Stimulated activated naive B cell treated with anti-CD40 and anti-IgM and Interleukin-4, amounts not matched to agents 10 μg/mL and 1 μg/mL and 100 μg/mL, for 72 hours (primary cell): Measurements from ENCODE around the gene NACA2.
"Not testable (repeated sequence)": the region's sequence is repeated elsewhere in the genome, so short reads cannot be mapped to it uniquely, and the experiment has no call there.

ENCODE experiments used
- ATAC-seq, 2 donors: fragments of 150-1000 bp; cut with Tn5 transposase; replicated peaks; 2 replicates each; pipeline ENCODE4 v1.10.0; 2021; ENCODE audit warnings: moderate library complexity in 1 of 2
- DNase-seq: peaks from one replicate; pipeline ENCODE4 v3.0.0; 2021
- H3K27ac Mint-ChIP-seq: one replicate; pipeline ENCODE4 v1.8.0; 2022; ENCODE audit warnings: mild to moderate bottlenecking, mixed read lengths
- H3K27me3 Mint-ChIP-seq, 2 donors: one replicate each; pipeline ENCODE4 v1.8.0; 2022; ENCODE audit warnings: mixed read lengths in 2 of 2
- H3K36me3 Mint-ChIP-seq, 2 donors: one replicate each; pipeline ENCODE4 v1.8.0; 2022; ENCODE audit warnings: mixed read lengths in 2 of 2, mild to moderate bottlenecking in 1 of 2
- H3K4me1 Mint-ChIP-seq, 2 donors: one replicate each; pipeline ENCODE4 v1.8.0; 2022; ENCODE audit warnings: mixed read lengths in 2 of 2, mild to moderate bottlenecking in 1 of 2
- H3K4me3 Mint-ChIP-seq, 2 donors: one replicate each; pipeline ENCODE4 v1.8.0; 2022; ENCODE audit warnings: mild to moderate bottlenecking in 2 of 2, mixed read lengths in 2 of 2, moderate library complexity in 1 of 2
- H3K9me3 Mint-ChIP-seq, 2 donors: one replicate each; pipeline ENCODE4 v1.8.0; 2022; ENCODE audit warnings: mixed read lengths in 2 of 2, mild to moderate bottlenecking in 1 of 2

The NACA2 gene

DNA sequence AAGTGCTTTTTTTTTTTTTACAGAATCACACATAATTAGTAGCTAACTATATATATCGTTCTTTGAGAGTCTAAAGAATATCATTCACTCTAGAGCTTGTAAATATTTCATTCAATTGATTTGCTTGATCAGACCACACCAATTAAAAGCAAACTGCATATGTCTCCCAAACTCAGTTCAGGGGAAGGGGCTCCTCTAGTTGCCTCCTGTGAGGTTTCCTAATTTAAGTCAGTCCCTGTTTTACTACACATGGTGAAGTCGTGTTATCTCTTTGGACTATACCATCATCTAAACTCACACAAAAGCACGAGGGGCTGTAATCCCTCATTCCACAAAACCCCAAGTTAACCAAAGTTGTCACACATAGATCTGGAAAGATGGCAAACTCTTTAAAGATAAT is 11.7 kb downstream of the NACA2 start:
- ATAC-seq (no peak), DNase-seq (no peak)
- Mint-ChIP-seq H3K27me3 (peaks cover 12 to 34% of the 10 kb centered on the region in 2 donors), H3K9me3 (no peaks in the 10 kb centered on the region), H3K36me3 (no peaks in the 10 kb centered on the region), H3K4me3 (no peak overlapping the region), H3K4me1 (no peaks in the 10 kb centered on the region), H3K27ac (no peak overlapping the region)

DNA sequence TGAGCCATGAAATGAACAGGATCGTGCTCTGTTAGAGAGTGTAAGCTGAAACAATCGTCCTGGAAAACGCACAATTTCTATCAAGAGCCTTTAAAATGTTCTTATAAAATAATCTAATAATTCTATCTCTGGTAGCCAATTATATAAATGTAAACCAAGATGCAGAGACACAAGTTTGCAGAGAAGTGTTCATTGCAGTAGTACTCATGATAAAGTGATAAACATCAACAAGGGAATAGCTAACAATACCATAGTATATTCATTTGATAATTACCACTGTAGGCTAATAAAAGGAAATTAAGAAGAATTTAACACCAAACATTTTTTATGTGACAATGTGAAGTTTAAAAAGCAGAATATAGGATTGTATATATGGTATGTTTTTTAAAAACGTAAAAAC is 12.4 kb downstream of the NACA2 start:
- Mint-ChIP-seq H3K27ac (no peak overlapping the region), H3K4me1 (no peaks in the 10 kb centered on the region), H3K36me3 (no peaks in the 10 kb centered on the region), H3K9me3 (no peaks in the 10 kb centered on the region), H3K4me3 (no peak overlapping the region), H3K27me3 (peaks cover 12 to 38% of the 10 kb centered on the region in 2 donors)
- ATAC-seq, result no peak
- DNase-seq, result no peak

GRCh38 chr17:61575983-61576382 is 15.0 kb downstream of the NACA2 start:
- Mint-ChIP-seq H3K36me3 (no peaks in the 10 kb centered on the region), H3K27ac (no peak overlapping the region), H3K9me3 (peaks cover 0 to 2% of the 10 kb centered on the region in 2 donors), H3K4me3 (no peak overlapping the region), H3K4me1 (no peaks in the 10 kb centered on the region), H3K27me3 (peaks cover 7 to 39% of the 10 kb centered on the region in 2 donors)
- ATAC-seq (no peak), DNase-seq (no peak)

- H3K27me3 Mint-ChIP-seq, result peaks cover 4 to 39% of the 10 kb centered on the region in 2 donors
- ATAC-seq (no peak), DNase-seq (no peak)
- no peaks in the 10 kb centered on the region for H3K4me1 Mint-ChIP-seq
- no peak overlapping the region for H3K27ac Mint-ChIP-seq
- H3K4me3 Mint-ChIP-seq, result no peak overlapping the region
- peaks cover 0 to 4% of the 10 kb centered on the region in 2 donors for H3K36me3 Mint-ChIP-seq
- peaks cover 2 to 5% of the 10 kb centered on the region in 2 donors for H3K9me3 Mint-ChIP-seq
Measured at GRCh38 chr17:61575352-61575975, 15.6 kb downstream of the NACA2 start.

DNA sequence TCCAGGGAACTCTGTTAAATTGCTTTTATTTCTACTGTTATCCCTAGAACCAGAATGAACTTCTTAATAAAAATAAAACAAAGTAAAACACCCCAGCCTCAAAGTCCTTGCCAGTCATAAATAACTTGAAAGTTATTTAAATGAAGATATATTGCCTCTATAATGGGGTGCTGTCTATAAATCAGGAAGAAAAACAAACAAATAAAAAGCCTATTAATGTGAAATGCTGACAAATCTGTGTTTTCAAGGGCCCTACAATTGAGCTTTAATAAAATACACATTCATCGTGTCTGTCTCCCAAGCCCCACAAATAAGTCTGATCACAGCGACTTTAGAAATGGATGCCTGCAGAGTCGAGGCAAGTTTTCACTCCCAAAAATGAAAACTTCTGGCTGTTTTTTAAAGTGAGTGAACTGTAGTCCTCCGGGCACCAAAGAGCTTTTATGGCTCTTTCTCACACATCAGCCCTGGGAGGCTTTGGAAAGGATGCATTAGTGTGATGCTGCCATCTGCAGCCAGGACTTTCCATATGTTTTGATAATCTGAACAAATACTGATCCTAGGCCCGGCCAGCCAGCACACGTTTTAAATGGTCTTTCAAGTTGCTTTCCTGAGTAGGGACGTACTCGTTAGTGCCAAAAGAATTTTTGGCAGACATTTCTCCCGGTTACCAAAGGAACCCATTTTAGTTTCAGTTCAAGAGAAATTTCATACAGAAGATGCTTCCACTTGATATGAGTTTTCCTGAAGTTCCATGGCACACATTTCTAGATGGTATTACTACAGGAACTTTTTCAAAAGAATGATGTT is 16.3 kb downstream of the NACA2 start:
- H3K4me3 Mint-ChIP-seq, result no peak overlapping the region
- ATAC-seq, result no peak
- H3K36me3 Mint-ChIP-seq, result peaks cover 0 to 4% of the 10 kb centered on the region in 2 donors
- no peaks in the 10 kb centered on the region for H3K4me1 Mint-ChIP-seq
- DNase-seq, result no peak
- no peak overlapping the region for H3K27ac Mint-ChIP-seq
- H3K27me3 Mint-ChIP-seq, result peaks cover 0 to 35% of the 10 kb centered on the region in 2 donors
- peaks cover 5% of the 10 kb centered on the region in 2 donors for H3K9me3 Mint-ChIP-seq

DNA sequence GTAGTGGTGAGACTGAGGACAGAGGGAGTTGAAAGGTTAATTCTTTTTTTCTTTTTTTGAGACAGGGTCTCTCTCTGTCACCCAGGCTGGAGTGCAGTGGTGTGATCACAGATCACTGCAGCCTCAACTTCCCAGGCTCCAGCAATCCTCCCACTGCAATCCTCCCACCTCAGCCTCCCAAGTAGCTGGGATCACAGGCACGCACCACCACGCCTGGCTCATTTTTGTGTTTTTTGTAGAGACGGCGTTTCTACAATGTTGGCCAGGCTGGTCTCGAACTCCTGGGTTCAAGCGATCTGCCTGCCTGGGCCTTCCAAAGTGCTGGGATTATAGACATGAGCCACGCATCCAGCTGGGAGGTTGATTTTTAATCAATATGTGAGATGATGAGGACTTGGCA is 18.5 kb downstream of the NACA2 start:
- DNase-seq, H3K27ac Mint-ChIP-seq, ATAC-seq, H3K4me1 Mint-ChIP-seq, H3K9me3 Mint-ChIP-seq, H3K4me3 Mint-ChIP-seq, H3K36me3 Mint-ChIP-seq: not testable (repeated sequence)
- peaks cover 0 to 35% of the 10 kb centered on the region in 2 donors for H3K27me3 Mint-ChIP-seq

GRCh38 chr17:61571624-61572023 is 19.4 kb downstream of the NACA2 start:
- Mint-ChIP-seq H3K27me3 (peaks cover 0 to 35% of the 10 kb centered on the region in 2 donors), H3K4me3 (no peak overlapping the region), H3K36me3 (peaks cover 0 to 4% of the 10 kb centered on the region in 2 donors), H3K4me1 (no peaks in the 10 kb centered on the region), H3K9me3 (peaks cover 5 to 9% of the 10 kb centered on the region in 2 donors), H3K27ac (no peak overlapping the region)
- no peak for DNase-seq
- no peak for ATAC-seq

GRCh38 chr17:61570118-61570517 is 20.9 kb downstream of the NACA2 start:
- Mint-ChIP-seq H3K4me3 (no peak overlapping the region), H3K9me3 (peaks cover 5 to 9% of the 10 kb centered on the region in 2 donors), H3K27ac (no peak overlapping the region), H3K4me1 (no peaks in the 10 kb centered on the region), H3K36me3 (peaks cover 0 to 4% of the 10 kb centered on the region in 2 donors), H3K27me3 (peaks cover 0 to 23% of the 10 kb centered on the region in 2 donors)
- no peak for DNase-seq
- no peak for ATAC-seq

GRCh38 chr17:61569525-61569924 is 21.5 kb downstream of the NACA2 start:
- H3K36me3 Mint-ChIP-seq, H3K27ac Mint-ChIP-seq, H3K9me3 Mint-ChIP-seq, H3K4me3 Mint-ChIP-seq, ATAC-seq, DNase-seq, H3K4me1 Mint-ChIP-seq: not testable (repeated sequence)
- peaks cover 4 to 21% of the 10 kb centered on the region in 2 donors for H3K27me3 Mint-ChIP-seq

DNA sequence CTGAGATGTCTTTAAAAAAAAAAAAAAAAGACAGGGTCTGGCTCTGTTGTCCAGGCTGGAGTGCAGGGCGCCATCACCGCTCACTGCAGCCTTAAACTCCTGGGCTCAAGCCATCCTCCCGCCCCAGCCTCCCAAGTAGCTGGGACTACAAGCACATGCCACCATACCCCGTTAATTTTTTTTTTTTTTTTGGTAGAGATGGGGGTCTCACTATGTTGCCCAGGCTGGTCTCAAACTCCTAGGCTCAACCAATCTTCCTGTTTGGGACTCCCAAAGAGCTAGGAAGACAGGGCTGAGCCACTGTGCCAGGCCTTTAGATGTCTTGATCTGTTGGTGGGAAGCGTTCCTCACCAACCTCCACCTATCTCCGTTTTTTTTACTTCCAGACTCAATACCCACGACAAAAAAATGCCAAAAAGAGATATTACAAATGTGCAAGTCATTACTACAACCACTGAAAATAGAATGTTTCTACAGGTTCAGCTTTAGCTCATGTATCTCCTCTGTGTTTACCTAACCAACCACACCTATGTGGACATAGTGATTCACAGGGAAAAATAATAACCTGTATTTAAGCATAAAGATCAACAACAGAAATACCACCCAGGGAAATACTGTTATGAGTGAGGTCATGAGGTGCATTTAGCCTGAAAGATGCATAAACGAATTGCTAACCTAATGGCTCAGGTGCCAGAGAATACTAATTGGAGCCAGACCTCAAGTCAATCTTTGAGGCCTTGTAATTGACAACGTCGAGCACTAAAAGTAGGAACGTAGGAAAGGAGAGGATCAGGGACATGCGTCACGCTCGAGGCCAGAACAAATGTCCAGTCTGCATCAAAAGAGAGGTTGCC is 22.6 kb downstream of the NACA2 start:
- no peak overlapping the region for H3K4me3 Mint-ChIP-seq
- no peaks in the 10 kb centered on the region for H3K4me1 Mint-ChIP-seq
- DNase-seq (no peak), ATAC-seq (no peak)
- peaks cover 0 to 4% of the 10 kb centered on the region in 2 donors for H3K36me3 Mint-ChIP-seq
- peaks cover 4 to 21% of the 10 kb centered on the region in 2 donors for H3K27me3 Mint-ChIP-seq
- no peak overlapping the region for H3K27ac Mint-ChIP-seq
- peaks cover 5 to 9% of the 10 kb centered on the region in 2 donors for H3K9me3 Mint-ChIP-seq

GRCh38 chr17:61567045-61567802 is 23.8 kb downstream of the NACA2 start:
- no peak for DNase-seq
- Mint-ChIP-seq H3K36me3 (peaks cover 0 to 4% of the 10 kb centered on the region in 2 donors), H3K27ac (no peak overlapping the region), H3K4me1 (no peaks in the 10 kb centered on the region), H3K27me3 (peaks cover 8 to 25% of the 10 kb centered on the region in 2 donors), H3K9me3 (peaks cover 5 to 9% of the 10 kb centered on the region in 2 donors), H3K4me3 (no peak overlapping the region)
- ATAC-seq, result no peak

DNA sequence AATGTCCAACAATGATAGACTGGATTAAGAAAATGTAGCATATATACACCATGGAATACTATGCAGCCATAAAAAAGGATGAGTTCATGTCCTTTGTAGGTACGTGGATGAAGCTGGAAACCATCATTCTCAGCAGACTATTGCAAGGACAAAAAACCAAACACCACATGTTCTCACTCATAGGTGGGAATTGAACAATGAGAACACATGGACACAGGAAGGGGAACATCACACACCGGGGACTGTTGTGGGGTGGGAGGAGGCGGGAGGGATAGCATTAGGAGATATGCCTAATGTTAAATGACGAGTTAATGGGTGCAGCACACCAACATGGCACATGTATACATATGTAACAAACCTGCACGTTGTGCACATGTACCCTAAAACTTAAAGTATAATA is 24.6 kb downstream of the NACA2 start:
- not testable (repeated sequence) for H3K4me1 Mint-ChIP-seq, DNase-seq, H3K27ac Mint-ChIP-seq, H3K36me3 Mint-ChIP-seq, H3K4me3 Mint-ChIP-seq, H3K9me3 Mint-ChIP-seq, ATAC-seq
- H3K27me3 Mint-ChIP-seq, result peaks cover 8 to 23% of the 10 kb centered on the region in 2 donors

- not testable (repeated sequence) for H3K9me3 Mint-ChIP-seq, ATAC-seq, H3K4me3 Mint-ChIP-seq, H3K4me1 Mint-ChIP-seq, H3K36me3 Mint-ChIP-seq, H3K27ac Mint-ChIP-seq, DNase-seq
- H3K27me3 Mint-ChIP-seq, result peaks cover 8 to 17% of the 10 kb centered on the region in 2 donors
Measured at GRCh38 chr17:61565850-61566249, 25.2 kb downstream of the NACA2 start.

- Mint-ChIP-seq H3K9me3 (peaks cover 0 to 5% of the 10 kb centered on the region in 2 donors), H3K4me1 (no peaks in the 10 kb centered on the region), H3K4me3 (no peak overlapping the region), H3K27me3 (peaks cover 11 to 17% of the 10 kb centered on the region in 2 donors), H3K36me3 (no peaks in the 10 kb centered on the region), H3K27ac (no peak overlapping the region)
- DNase-seq, result no peak
- no peak for ATAC-seq
Measured at GRCh38 chr17:61565213-61565612, 25.8 kb downstream of the NACA2 start.
